Stimulated activated CD4-positive, alpha-beta T cell treated with anti-CD3 and anti-CD28 coated beads, TNF-alpha, amount 100 ng/mL, for 24 hours (primary cell): ENCODE results near the gene TCF12.
"Not testable (repeated sequence)": the region's sequence is repeated elsewhere in the genome, so short reads cannot be mapped to it uniquely, and the experiment has no call there.

Source experiments
- DNase-seq, 3 experiments: peaks; one replicate each; pipeline ENCODE4 v3.0.0-alpha.2; 2020; ENCODE audit warnings: low read depth in 3 of 3

The TCF12 gene

GRCh38 chr15:57092252-57092651 is 173.8 kb downstream of the TCF12 start:
- DNase-seq = no peak

- no peak for DNase-seq
These were observed 176.1 kb downstream of the TCF12 start for GRCh38 chr15:57094321-57095257.

- no peak for DNase-seq
These were observed 177.5 kb downstream of the TCF12 start for GRCh38 chr15:57095896-57096295.

GRCh38 chr15:57097246-57097645 is 178.8 kb downstream of the TCF12 start:
- no peak for DNase-seq

GRCh38 chr15:57097919-57098543 is 179.6 kb downstream of the TCF12 start:
- DNase-seq = not testable (repeated sequence)

- no peak for DNase-seq
These were observed 180.5 kb downstream of the TCF12 start for GRCh38 chr15:57098896-57099295.

GRCh38 chr15:57100136-57100539 is 181.7 kb downstream of the TCF12 start:
- no peak for DNase-seq

GRCh38 chr15:57102858-57103257 is 184.4 kb downstream of the TCF12 start:
- DNase-seq = no peak

- no peak for DNase-seq
These were observed 189.9 kb downstream of the TCF12 start for GRCh38 chr15:57108296-57108695.

GRCh38 chr15:57109005-57109404 is 190.6 kb downstream of the TCF12 start:
- DNase-seq = no peak

GRCh38 chr15:57111002-57111401 is 192.6 kb downstream of the TCF12 start:
- no peak for DNase-seq

- DNase-seq = no peak
These were observed 193.7 kb downstream of the TCF12 start for GRCh38 chr15:57112178-57112577.

- no peak for DNase-seq
These were observed 195.6 kb downstream of the TCF12 start for GRCh38 chr15:57114070-57114469.

- no peak for DNase-seq
These were observed 199.8 kb downstream of the TCF12 start for GRCh38 chr15:57118013-57118799.

- DNase-seq = no peak
These were observed 203.8 kb downstream of the TCF12 start for GRCh38 chr15:57122080-57122840.

- no peak for DNase-seq
These were observed 205.6 kb downstream of the TCF12 start for GRCh38 chr15:57124036-57124435.

GRCh38 chr15:57129064-57129463 is 210.6 kb downstream of the TCF12 start:
- no peak for DNase-seq

GRCh38 chr15:57130956-57131355 is 212.5 kb downstream of the TCF12 start:
- no peak for DNase-seq

GRCh38 chr15:57133127-57133968 is 214.9 kb downstream of the TCF12 start:
- no peak for DNase-seq

GRCh38 chr15:57134071-57134605 is 215.7 kb downstream of the TCF12 start:
- no peak for DNase-seq
